Tibial nerve (tissue), 4 donors: Measurements from ENCODE around the gene TTLL6. TPM values are rescaled to one million over a fixed set of nuclear protein-coding genes. Genes with fewer than 3 reads are reported as not detected.

Experiments used
- DNase-seq, 2 donors: peaks; one replicate each; pipeline ENCODE4 v3.0.0-alpha.2; 2019; ENCODE audit warnings: low spot score in 2 of 2
- H3K27ac ChIP-seq, 4 donors: fragments of 200-600 bp; sonication (generic) in 3 of 4; one replicate each; pipeline ENCODE4 v1.5.1; 2017 to 2019; ENCODE audit warnings: mild to moderate bottlenecking in 1 of 4
- H3K27me3 ChIP-seq, 2 donors: fragments of 200-600 bp; sonication (generic) in 1 of 2; one replicate each; pipeline versions ENCODE4 v1.5.1 to v1.6.0; 2017 to 2019
- H3K36me3 ChIP-seq, 3 donors: fragments of 200-600 bp; sonication (generic); one replicate each; pipeline ENCODE4 v1.5.1; 2018 to 2019
- H3K4me1 ChIP-seq, 4 donors: fragments of 200-600 bp; sonication (generic) in 3 of 4; one replicate each; pipeline ENCODE4 v1.5.1; 2017 to 2019
- H3K4me3 ChIP-seq, 4 donors: fragments of 200-600 bp; sonication (generic) in 3 of 4; one replicate each; pipeline ENCODE4 v1.5.1; 2017 to 2019; ENCODE audit warnings: mild to moderate bottlenecking in 1 of 4, moderate library complexity in 1 of 4
- H3K9me3 ChIP-seq, 4 donors: fragments of 200-600 bp; sonication (generic) in 3 of 4; one replicate each; pipeline ENCODE4 v1.5.1; 2017 to 2019
- CTCF ChIP-seq, 5 experiments: fragments of 200-600 bp in 3 of 5; fragments of 450-650 bp in 2 of 5; sonication (generic) in 3 of 5; IDR thresholded peaks; one replicate each; pipeline ENCODE4 v1.5.1; 2016 to 2019; ENCODE audit warnings: antibody characterized with exemption in 5 of 5, mild to moderate bottlenecking in 3 of 5, moderate library complexity in 2 of 5
- EP300 ChIP-seq, 2 donors: sonication (generic); formaldehyde crosslinking; IDR thresholded peaks; one replicate each; pipeline ENCODE4 v1.6.1; 2017; ENCODE audit warnings: antibody characterized with exemption in 2 of 2, mild to moderate bottlenecking in 1 of 2
- POLR2A ChIP-seq, 2 donors: fragments of 450-650 bp; IDR thresholded peaks; one replicate each; pipeline ENCODE4 v1.6.1; 2017; ENCODE audit warnings: antibody characterized with exemption in 2 of 2, mild to moderate bottlenecking in 2 of 2, moderate library complexity in 2 of 2
- WGBS, 2 donors: methylation state at CpG; one replicate each; pipeline ENCODE4 v1.1.5; 2018; 5-methylcytosine and 5-hydroxymethylcytosine counted together
- total RNA-seq, 4 donors: library from RNA; depleted of rRNA; stranded (reverse); fragments of >200 nt; gene quantifications; one replicate each; pipeline ENCODE4 v1.1.0, GENCODE V29; 2016

Gene TTLL6
- total RNA-seq, 4 donors from 2014 or later, result 0.21 to 4.8 (median 0.99) TPM

- WGBS, 2 donors, result 22 to 27% methylated on average over 16 of the region's 16 CpGs
- H3K27me3 ChIP-seq, result peaks cover 13 to 100% of the 10 kb centered on the region in 2 donors
- no peak for TF ChIP-seq CTCF (IDR thresholded peaks at IDR 0.05)
- no peak for TF ChIP-seq EP300 (IDR thresholded peaks at IDR 0.05)
- TF ChIP-seq POLR2A (IDR thresholded peaks at IDR 0.05), result no peak
- H3K4me3 ChIP-seq, result no peak overlapping the region
- H3K36me3 ChIP-seq, result no peaks in the 10 kb centered on the region
- H3K9me3 ChIP-seq, result no peaks in the 10 kb centered on the region
- no peak for DNase-seq
- H3K4me1 ChIP-seq, result peaks cover 0 to 30% (median 0%) of the 10 kb centered on the region in 4 donors
- no peak overlapping the region for H3K27ac ChIP-seq
Observed at GRCh38 chr17:48748718-48749566, 68.1 kb downstream of the TTLL6 start.

GRCh38 chr17:48747445-48748363 lies 69.3 kb downstream of the TTLL6 start:
- H3K4me3 ChIP-seq, result no peak overlapping the region
- no peak overlapping the region for H3K27ac ChIP-seq
- H3K27me3 ChIP-seq, result peaks cover 13 to 100% of the 10 kb centered on the region in 2 donors
- H3K9me3 ChIP-seq, result no peaks in the 10 kb centered on the region
- 7 to 8% methylated on average over 32 to 52 of the region's 53 CpGs for WGBS, 2 donors
- H3K36me3 ChIP-seq, result no peaks in the 10 kb centered on the region
- TF ChIP-seq CTCF (IDR thresholded peaks at IDR 0.05) (no peak), EP300 (IDR thresholded peaks at IDR 0.05) (no peak), POLR2A (IDR thresholded peaks at IDR 0.05) (no peak)
- peaks cover 0 to 18% (median 0%) of the 10 kb centered on the region in 4 donors for H3K4me1 ChIP-seq
- no peak for DNase-seq

- no peak for TF ChIP-seq CTCF (IDR thresholded peaks at IDR 0.05)
- 3% methylated on average over 20 to 21 of the region's 21 CpGs for WGBS, 2 donors
- Histone ChIP-seq H3K9me3 (no peaks in the 10 kb centered on the region), H3K27ac (no peak overlapping the region), H3K36me3 (no peaks in the 10 kb centered on the region), H3K4me3 (no peak overlapping the region), H3K4me1 (peaks cover 0 to 15% (median 0%) of the 10 kb centered on the region in 4 donors), H3K27me3 (peaks cover 12 to 100% of the 10 kb centered on the region in 2 donors)
- DNase-seq, result no peak
Observed at GRCh38 chr17:48746916-48747444, 70.0 kb downstream of the TTLL6 start.

- Histone ChIP-seq H3K4me1 (peaks cover 0 to 15% (median 0%) of the 10 kb centered on the region in 4 donors), H3K27me3 (peaks cover 11 to 100% of the 10 kb centered on the region in 2 donors), H3K36me3 (no peaks in the 10 kb centered on the region), H3K4me3 (no peak overlapping the region), H3K9me3 (no peaks in the 10 kb centered on the region), H3K27ac (no peak overlapping the region)
- no peak for TF ChIP-seq POLR2A (IDR thresholded peaks at IDR 0.05)
- TF ChIP-seq CTCF (IDR thresholded peaks at IDR 0.05), result no peak
- no peak for TF ChIP-seq EP300 (IDR thresholded peaks at IDR 0.05)
- 17 to 23% methylated on average over 12 of the region's 12 CpGs for WGBS, 2 donors
- no peak for DNase-seq
Observed at GRCh38 chr17:48745381-48746275, 71.4 kb downstream of the TTLL6 start.
